ENCODE measurements around the gene GRIA3.

The GRIA3 gene

DNA sequence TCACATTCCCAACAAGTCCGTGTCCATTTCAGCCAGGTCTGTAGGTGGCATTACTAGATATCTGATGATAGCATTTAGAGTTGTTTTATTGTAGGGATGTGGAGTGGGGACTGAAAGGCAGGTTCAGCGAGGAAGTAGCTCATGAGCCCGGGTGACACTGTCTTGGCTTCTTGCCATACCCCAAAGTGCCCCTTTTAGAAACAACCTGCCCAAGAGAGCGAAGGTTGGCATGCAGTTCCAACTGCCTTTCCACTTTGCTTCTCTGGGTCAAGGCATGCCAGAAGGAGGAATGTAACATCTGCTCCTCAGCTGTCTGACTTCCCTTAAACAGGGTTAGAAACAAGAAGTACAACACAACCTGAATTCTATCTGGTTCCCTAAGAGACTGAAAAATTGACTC lies 9.0 kb downstream of the GRIA3 start:
- DNase-seq (ENCODE audit: low read depth, low spot score): no peak

DNA sequence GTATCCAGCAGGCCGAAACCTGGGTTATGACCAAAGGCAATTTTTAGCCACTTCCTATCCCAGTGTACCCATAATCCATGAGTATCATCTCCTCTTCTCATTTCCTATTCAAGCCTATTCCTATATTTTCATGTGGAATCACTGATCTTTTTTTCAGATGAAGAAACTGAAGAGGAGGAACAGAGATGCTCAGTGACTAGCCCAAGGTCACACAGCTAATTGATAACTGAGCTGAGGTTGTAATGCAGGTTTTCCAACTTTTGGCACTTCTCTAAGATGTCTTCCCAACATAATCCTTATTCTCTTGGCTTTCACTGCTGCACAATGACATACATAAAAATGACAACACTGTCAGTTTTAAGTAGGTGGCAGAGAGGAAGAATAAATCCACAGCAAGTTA lies 15.3 kb downstream of the GRIA3 start:
- DNase-seq (ENCODE audit: low read depth, low spot score): no peak

DNA sequence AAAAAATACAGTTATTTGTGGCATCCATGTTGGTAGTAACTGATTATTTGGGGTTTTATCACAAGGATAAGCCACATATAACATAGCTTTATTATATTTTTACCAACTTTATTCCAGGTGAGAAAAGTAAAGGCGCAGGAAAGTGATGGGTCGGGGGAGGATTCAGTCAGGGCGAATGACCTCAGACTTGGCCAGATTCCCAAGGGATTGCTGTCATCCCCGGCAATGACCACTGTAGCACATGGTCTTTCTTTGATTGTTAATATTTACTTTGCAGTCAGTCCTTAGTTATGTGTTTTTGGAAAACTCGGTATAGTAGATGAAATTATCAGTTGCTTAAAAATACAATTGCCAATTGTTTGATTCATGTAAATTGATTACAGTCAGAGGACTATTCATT lies 17.6 kb downstream of the GRIA3 start:
- no peak for DNase-seq (ENCODE audit: low read depth, low spot score)

DNA sequence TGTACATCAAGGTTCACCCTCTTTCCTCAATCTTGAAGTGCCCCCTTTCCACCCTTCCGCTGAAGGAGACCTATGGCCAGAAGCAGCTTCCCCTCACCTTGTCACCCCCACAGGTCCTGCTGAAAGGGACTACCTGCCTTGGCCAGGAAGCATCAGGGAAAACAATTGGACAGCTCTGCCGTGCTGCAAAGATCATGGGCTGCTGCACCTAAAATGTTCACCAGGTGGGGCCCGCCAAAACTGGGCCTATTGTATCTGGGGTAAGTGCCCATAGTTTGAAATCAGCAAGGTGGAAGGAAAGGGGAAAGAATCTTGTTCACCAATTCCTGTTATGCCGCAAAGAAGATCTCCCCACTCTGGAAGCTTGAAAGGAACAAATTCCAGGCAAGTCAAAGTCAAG lies 18.4 kb downstream of the GRIA3 start:
- DNase-seq (ENCODE audit: low read depth, low spot score): no peak

DNA sequence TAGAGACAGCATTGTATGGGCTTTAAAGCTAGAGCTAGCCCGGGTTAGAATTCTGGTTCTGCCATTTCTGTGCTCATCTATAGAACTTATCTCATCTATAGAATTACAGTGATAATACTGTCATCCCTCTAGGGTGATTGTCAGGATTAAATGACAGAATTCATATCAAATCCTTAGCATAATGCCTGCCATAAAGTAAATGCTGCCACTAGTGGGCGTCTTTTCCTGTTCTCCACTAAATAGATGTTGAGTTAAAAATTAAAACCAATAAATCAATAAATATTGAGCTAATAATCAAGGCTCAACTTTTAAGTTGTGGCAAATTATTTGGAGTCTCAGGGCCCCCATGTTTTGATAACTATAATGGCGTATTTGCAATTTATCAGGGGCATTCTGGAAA lies 19.7 kb downstream of the GRIA3 start:
- no peak for DNase-seq (ENCODE audit: low read depth, low spot score)

DNA sequence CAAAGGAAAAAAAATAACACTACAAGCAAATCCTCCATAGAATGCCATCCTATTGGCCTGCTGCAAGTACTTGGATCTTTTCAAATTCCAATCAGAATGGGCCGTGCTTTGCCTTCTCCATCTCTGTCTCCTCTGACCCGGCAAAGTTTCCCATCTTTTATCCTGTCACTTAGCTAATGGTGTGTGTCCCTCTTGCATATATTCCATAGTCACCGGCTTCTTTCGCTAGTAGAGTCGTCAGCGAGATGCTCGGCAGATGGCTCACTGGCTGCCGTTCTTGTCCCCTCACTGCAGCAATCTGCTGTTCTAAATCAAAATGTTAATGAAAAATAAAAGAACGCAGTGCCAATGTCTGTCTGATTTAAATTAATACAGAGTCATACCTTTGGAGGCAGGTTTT lies 22.1 kb downstream of the GRIA3 start:
- DNase-seq (ENCODE audit: low read depth, low spot score): no peak

DNA sequence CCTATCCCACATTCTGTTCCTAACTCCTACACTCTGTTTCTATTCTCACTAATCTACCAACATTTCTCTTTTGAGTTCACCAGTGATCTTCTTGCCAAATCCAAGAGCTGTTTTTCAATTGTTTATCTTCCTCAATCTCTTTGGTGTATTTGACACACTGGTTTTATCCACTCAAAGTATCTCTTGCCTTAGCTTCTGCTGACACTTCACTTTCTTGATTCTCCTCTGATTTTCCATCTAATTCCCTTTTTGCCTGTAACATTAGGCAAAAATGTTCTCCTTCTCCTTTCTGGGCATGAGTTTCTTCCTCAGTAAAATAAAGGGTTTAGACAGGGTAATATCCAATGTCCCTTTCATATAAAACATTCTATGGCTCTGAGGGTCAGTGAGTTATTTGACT lies 26.2 kb downstream of the GRIA3 start:
- DNase-seq (ENCODE audit: low read depth, low spot score): no peak

DNA sequence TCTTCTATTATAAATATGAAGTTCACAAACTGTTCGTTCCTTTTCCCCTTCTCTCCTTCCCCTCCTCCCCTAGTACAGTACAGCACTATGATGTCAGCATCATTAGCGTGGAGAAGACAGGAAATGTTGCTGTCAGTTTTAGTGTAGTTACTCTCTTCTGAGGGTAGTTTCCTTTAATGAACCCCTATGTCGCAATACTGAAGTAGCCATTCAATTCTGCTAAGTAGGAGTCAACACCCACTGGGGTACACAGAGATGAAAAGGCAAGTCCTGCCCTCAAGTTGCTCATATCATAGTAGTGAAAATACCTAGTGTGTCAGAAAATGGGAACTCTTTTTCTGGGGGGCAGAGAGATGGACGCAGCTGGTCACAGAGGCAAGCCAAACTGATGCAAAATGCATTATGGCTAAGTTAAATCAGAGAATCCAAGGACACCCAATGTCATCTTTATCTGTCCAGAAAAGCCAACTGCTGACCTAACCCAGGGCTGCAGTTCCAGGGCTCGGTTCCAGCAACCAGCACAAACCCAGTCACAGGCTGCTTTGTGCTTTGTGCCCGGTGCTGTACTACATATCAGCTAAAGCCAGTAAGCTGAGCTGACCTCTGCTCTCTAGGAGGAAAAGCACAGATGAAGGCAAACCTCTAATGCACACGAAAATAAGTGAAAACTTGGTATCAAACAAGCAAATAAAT lies 31.5 kb downstream of the GRIA3 start:
- no peak for DNase-seq (ENCODE audit: low read depth, low spot score)

DNA sequence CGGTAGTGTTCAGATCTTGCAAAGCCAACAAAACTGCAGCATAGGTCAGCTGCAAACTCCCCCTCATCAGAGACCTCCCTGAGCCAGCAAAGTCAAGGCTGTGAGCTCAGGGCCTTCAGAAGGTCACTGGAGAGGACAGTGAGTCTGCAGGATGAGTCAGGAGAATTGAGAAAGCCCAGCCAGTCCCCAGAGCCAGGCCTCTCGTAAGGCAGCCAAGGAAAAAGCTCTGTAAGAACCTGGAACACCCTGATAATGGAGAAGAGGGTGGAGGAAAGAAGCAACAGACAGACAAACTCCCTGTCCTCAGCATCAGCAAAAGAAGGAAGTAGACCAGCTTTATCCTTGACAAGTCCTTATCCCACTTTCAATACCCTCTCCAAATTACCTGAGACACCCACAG lies 33.0 kb downstream of the GRIA3 start:
- no peak for DNase-seq (ENCODE audit: low read depth, low spot score)

DNA sequence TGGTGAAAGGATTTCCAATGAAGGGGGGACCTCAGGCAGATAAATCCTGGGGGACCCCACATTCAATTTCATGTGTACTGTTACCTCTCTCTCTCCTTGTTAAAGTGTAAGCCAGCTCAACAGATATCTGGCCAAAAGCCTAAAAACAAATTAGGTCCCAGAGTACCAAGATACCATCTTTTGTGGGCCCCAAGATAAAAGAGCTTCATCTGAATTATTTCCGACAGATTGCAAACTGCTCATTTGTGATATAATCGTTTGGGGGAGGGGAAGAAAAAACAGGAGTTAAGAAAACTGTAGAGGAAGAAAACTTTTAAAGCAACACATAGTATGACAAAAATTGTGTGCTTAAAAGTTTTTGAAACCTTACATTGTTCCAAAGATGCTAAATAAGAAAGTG lies 33.6 kb downstream of the GRIA3 start:
- no peak for DNase-seq (ENCODE audit: low read depth, low spot score)

DNA sequence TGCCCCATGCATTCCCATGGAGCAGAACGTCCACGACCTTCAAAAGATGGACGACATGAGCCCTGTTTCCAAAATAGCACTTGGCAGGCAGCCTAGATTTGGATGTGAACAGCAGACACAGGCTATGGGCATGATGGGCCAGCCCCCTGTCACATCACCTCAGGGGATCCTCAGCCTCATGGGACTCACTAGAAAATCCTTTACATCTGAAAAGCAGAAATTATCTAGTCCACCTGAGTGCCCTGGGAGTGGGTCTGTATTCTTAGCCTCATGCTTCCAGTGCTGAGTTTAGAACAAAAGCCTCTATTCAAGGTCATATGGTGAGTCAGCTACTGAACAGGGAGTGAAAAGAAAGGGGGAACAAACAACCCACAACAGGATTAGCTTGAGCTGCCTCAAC lies 35.8 kb downstream of the GRIA3 start:
- no peak for DNase-seq (ENCODE audit: low read depth, low spot score)

DNA sequence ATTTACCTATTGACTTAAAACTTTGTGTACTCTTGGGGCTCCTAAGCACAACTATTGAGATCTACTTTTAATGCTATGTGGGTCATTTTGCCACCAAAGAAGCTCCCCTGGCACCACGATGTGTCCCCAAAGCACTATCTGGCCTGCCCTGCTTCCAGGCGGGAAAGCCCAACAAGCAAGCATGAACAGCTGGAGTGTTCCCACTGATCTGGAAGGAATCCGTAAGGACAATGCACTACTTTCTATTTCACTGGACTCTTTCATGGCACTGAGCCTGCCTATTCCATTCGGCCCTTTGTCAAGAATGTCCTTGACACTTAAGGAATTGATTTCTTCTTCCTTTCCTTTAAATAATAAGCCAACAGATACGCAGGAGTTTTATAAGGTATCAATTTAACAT lies 38.8 kb downstream of the GRIA3 start:
- DNase-seq (ENCODE audit: low read depth, low spot score): no peak

DNA sequence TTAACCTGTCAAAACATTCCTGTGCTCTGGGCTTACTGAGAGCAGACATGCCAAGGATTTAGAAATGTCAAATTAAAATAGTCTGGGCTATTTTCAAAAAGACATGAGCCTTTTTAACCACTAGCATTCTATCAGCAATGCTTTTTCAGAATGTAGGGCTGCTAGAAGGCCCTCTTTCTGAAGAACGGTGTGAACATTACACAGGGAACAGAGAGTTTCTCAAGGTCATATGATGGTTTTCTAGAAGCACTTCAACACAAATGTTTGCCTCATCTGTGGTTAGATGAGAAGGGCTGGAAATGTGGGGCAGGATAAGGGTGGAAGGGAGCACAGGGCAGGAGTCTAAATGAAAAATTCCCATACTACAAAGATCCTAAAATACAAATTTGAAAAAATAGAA lies 39.3 kb downstream of the GRIA3 start:
- DNase-seq (ENCODE audit: low read depth, low spot score): no peak

DNA sequence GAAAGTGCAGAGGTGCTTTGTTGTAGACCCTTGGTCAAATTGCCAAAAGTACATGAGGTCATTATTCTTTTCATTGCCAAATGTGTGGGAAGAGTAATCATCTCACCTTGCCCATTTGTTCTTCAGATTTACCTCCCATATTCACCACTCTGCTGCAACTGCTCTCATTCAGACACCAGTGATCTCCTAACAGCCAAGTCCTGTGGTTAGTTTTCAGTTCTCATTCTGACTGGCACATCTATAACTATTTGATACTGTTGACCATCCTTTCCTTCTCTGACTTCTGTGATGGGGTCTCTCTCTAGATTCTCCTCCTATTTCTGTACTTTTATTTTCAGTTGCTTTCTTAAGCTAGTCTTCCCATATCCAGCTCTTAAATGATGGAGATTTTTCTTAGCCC lies 39.8 kb downstream of the GRIA3 start:
- no peak for DNase-seq (ENCODE audit: low read depth, low spot score)

DNA sequence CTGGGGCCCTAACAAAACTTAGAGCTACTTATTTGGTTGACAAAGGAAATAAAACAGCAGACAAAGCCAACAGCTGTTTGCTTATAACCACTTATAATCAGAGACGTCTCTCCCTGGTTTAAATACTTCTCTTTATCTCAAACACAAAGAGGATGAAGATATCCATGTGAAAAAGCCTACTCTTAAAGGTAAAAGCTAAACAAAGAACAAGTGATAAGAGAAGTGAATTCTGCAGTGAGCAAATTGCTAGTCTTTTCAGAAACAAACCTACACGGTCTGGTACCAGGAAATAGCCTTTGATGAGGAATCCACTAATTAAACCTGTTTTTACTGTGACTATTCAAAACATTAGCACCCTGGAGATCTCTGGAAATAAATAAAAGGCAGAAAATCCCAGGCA lies 46.7 kb downstream of the GRIA3 start:
- DNase-seq (ENCODE audit: low read depth, low spot score): no peak

DNA sequence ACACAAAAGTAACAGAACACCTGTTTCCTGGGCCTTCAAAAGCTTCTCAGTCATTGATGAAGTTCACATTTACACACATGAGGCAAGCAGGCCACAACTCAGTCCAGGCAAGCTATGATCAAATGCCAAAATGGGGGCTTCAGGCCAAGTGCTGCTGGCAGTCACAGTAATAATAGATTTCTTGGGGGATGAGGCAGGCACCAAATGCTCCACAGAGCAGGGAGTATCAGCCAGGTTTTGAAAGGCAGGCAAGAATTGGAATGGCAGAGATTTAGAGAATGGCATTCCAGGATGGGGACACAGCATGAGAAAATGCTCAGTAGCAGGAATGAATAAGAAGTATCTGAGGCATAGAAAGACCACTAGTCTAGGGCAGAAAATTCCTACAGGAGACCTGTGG lies 52.8 kb downstream of the GRIA3 start:
- no peak for DNase-seq (ENCODE audit: low read depth, low spot score)

DNA sequence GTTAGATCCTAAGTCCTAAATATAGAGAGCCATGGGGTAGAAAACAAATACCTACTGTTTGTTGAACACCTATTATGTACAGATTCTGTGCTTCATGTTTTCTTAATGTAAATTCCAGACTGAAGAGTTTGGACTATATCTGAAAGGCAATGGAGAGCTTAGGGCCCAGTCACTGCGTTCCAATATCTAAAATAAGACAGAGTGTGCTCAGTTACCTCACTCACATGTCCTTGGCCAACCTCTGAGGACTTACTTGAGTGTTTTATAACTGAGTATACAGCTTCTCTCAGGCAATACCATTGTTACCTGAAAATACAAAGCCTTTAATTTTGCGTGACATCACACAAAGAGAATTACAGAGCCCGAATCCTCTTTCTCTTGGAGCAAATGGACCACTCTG lies 53.2 kb downstream of the GRIA3 start:
- DNase-seq (ENCODE audit: low read depth, low spot score): no peak

DNA sequence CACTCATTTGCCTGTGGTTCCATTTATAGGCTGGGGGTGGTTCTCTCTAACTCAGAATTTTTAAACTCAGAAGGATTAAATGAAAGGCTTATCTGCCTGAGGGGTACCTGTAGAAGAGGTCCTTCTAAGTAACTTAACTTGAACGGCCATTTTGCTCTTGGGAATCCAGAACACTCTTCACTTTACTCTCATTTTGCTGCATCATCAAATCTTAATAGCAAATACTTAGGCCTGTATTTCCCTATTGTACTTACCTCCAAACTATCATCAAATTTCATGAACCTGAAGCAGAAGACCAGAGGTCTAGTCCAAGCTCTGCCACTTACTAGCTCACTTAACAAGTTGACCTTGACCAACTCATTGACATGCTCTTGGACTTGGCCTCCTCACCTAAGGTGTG lies 70.4 kb downstream of the GRIA3 start:
- no peak for DNase-seq (ENCODE audit: low read depth, low spot score)

DNA sequence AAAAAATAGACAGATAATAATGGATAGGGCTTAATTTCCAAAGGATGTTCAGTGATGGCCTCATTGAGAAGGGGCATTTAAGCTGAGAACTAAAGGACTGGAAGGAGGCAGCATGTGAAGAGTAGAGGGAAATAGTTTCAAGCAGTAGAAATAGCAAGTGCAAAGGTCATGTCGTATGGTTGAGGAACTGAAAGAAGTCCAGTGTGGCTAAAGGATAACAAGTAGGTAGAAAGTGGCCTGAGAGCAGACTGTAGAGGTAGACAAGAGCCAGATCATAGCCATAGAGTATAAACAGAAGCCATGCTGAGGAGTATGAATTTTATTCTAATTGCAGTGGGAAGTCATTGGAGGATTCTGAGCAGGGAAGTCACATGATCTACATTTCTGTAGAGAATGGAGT lies 72.3 kb downstream of the GRIA3 start:
- DNase-seq (ENCODE audit: low read depth, low spot score): no peak

DNA sequence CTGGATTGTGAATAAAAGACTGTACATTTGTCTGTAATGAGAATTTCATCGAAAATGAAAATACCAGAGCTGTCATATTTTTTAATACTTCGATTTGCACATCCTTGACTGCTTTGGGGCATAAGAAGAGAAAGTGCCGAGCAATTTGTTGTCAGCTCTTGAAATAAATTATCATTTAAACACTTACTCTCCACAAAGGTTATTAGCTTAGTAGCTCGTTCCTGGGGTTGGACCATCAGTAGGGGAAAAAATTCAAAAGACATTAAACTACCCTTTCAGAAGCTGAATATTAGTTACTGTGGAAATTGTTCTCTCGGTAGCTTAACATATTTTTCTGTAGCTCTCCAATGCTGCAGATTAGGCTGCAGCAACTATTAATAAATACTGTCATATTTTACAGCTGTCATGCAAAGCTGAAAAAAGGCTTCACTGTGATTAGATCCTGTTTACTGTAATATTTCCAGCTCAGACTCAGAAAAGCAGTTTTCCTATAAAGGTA lies 76.9 kb downstream of the GRIA3 start:
- no peak for DNase-seq (ENCODE audit: low read depth, low spot score)

DNA sequence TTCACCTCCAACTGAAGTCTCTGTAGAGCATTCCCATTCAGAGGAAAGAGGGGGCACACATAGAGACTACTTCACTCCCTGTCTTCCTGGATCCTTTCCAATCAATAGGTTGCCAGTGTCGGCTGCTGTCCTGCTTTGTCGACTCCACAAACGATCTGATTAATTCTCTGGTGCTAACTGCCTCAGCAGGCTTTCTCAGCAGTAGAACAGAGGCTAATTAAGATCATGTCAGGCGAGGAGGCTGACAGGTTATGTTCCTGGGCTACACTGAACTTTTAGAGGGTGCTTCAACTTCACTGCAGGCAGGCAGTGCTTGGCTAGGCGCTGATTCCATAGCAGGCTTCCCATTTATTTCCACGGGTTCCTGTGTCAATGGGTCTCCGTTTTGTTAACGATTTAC lies 79.2 kb downstream of the GRIA3 start:
- no peak for DNase-seq (ENCODE audit: low read depth, low spot score)

DNA sequence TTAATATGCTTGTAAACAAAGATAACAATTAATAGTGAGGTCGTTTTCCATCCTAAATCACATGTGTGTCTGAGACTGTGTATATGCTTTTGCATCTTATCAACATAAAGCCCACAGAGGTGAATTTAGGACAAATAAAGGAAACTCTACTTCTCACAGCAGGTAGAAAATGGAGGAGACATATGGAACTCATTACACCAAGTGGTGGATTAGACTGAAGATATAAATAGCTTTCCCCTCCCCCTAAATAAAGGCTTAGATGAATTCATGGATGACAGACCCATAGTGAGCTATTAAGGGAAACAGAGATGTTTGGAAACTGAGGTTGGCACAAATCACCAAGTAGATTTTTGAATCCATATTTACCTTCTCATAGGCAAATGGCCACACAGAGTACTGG lies 79.7 kb downstream of the GRIA3 start:
- DNase-seq (ENCODE audit: low read depth, low spot score): no peak

DNA sequence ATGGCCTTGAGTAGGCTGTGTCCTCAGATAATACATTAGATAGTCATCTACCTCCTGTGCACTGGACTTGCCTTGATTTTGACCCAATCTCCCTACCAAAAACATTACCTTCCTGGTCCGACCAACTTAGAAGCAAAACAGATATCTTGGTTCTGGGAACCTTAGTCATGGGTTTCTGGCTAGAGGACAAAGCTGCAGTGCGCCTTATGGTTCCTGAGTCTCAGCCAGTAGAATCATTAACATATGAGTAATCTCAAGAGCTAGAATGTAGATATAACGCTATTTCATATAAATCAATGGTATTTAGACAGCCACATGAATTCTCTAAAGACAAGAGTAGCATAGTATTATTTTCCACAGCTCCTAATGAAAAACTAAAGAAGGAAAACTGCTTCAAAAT lies 83.1 kb downstream of the GRIA3 start:
- no peak for DNase-seq (ENCODE audit: low read depth, low spot score)

DNA sequence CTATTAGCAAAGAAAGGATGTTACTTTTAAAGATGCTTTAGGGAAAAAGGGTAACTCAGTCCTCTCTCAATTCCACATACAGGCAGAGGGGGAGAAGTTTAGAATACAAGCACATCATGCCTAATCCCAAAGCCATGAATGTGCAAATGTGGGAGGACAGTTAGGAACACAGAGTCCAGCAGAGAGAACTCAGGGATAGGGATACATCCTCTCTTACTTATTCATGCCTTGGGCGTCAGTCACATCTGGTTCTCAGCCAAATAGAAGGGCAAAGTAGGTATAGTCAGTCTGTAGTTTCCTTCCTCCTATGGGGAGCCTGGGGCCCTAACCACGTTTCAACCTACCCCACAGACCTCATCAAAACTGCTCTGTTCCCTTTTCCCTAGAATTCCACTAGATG lies 87.8 kb downstream of the GRIA3 start:
- DNase-seq (ENCODE audit: low read depth, low spot score): no peak
